Measurements from ENCODE around the gene ZNF236.
"Not testable (repeated sequence)": the region's sequence is repeated elsewhere in the genome, so short reads cannot be mapped to it uniquely, and the experiment has no call there.

The ZNF236 gene

DNA sequence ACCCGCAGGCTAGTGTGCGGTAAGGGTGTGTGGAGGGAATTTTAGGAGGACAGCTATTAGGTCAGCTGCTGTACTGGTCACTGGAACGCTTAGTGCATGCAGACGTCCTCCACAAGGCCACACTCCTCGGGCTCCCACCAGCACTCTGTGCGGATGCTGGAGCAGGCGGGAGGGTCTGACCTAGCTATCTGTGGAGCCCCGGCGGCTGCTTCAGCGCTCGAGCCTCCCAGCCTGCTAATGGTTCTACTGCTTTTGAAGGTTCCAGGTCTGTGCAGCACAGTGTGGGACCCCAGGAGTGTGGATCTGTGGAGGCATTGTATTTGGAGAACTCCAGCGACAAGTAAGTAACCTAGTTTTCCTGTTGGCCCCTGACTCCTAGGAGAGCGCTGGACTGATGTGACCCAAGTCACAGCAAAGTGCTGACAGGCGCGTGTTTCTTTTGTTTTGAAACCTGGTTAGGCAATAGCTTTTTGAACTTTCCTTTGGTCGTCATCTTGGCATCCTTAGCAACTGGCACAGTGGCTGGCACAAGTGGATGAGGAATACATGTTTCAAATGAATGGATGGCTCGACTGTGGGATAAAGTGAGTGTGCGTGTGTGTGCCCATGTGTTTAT, 113.5 kb downstream of the ZNF236 start:
- no peak for DNase-seq (ENCODE audit: low spot score)
- no peak for TF ChIP-seq CTCF (IDR thresholded peaks at IDR 0.05; ENCODE audit: borderline replicate concordance, control extremely low read depth, extremely low read depth, insufficient read depth, missing control alignments)
- in situ Hi-C loops (cut with MboI; ENCODE audit: low sequenced_read_pairs, unreplicated experiment): no loop called here

GRCh38 chr18:76936877-76937276, 114.5 kb downstream of the ZNF236 start:
- in situ Hi-C loops (cut with MboI; ENCODE audit: low sequenced_read_pairs, unreplicated experiment): no loop called here
- no peak for TF ChIP-seq CTCF (IDR thresholded peaks at IDR 0.05; ENCODE audit: borderline replicate concordance, control extremely low read depth, extremely low read depth, insufficient read depth, missing control alignments)
- DNase-seq (ENCODE audit: low spot score): no peak

- in situ Hi-C loops (cut with MboI; ENCODE audit: low sequenced_read_pairs, unreplicated experiment): no loop called here
- no peak for TF ChIP-seq CTCF (IDR thresholded peaks at IDR 0.05; ENCODE audit: borderline replicate concordance, control extremely low read depth, extremely low read depth, insufficient read depth, missing control alignments)
- DNase-seq (ENCODE audit: low spot score): no peak
Measured at GRCh38 chr18:76937597-76937996, 115.2 kb downstream of the ZNF236 start.

GRCh38 chr18:76938619-76939018, 116.3 kb downstream of the ZNF236 start:
- no peak for DNase-seq (ENCODE audit: low spot score)
- in situ Hi-C loops (cut with MboI; ENCODE audit: low sequenced_read_pairs, unreplicated experiment): no loop called here
- TF ChIP-seq CTCF (IDR thresholded peaks at IDR 0.05; ENCODE audit: borderline replicate concordance, control extremely low read depth, extremely low read depth, insufficient read depth, missing control alignments): no peak

DNA sequence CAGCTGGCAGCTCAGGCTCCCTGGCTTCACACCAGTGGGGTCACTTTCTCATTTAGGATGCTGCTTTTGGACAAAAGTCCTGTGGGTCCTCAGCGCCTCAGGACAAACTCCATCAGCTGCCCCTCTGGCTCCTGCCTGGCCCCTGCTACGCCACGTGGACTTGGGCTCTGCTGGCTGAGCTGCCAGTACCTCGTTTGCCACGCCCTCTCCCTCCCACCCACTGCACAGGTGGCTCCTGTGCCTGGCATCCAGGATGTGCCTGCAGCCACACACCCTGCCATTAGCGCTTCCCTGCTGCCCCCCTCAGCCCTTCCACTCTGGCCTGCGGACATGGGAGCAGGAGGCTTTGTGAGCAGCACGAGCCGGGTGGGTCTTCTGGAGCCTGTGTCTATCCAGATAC, 118.9 kb downstream of the ZNF236 start:
- DNase-seq (ENCODE audit: low spot score): no peak
- no peak for TF ChIP-seq CTCF (IDR thresholded peaks at IDR 0.05; ENCODE audit: borderline replicate concordance, control extremely low read depth, extremely low read depth, insufficient read depth, missing control alignments)
- in situ Hi-C loops (cut with MboI; ENCODE audit: low sequenced_read_pairs, unreplicated experiment): no loop called here

- TF ChIP-seq CTCF (IDR thresholded peaks at IDR 0.05; ENCODE audit: borderline replicate concordance, control extremely low read depth, extremely low read depth, insufficient read depth, missing control alignments): no peak
- in situ Hi-C loops (cut with MboI; ENCODE audit: low sequenced_read_pairs, unreplicated experiment): no loop called here
- DNase-seq (ENCODE audit: low spot score): no peak
Measured at GRCh38 chr18:76943542-76944339, 121.4 kb downstream of the ZNF236 start.

- DNase-seq (ENCODE audit: low spot score); in situ Hi-C loops (cut with MboI; ENCODE audit: low sequenced_read_pairs, unreplicated experiment): not testable (repeated sequence)
Measured at GRCh38 chr18:76944346-76944745, 122.0 kb downstream of the ZNF236 start.

Measured in GM13976 (cell line).